ENCODE results near the gene CD22.

CD22 gene

DNA sequence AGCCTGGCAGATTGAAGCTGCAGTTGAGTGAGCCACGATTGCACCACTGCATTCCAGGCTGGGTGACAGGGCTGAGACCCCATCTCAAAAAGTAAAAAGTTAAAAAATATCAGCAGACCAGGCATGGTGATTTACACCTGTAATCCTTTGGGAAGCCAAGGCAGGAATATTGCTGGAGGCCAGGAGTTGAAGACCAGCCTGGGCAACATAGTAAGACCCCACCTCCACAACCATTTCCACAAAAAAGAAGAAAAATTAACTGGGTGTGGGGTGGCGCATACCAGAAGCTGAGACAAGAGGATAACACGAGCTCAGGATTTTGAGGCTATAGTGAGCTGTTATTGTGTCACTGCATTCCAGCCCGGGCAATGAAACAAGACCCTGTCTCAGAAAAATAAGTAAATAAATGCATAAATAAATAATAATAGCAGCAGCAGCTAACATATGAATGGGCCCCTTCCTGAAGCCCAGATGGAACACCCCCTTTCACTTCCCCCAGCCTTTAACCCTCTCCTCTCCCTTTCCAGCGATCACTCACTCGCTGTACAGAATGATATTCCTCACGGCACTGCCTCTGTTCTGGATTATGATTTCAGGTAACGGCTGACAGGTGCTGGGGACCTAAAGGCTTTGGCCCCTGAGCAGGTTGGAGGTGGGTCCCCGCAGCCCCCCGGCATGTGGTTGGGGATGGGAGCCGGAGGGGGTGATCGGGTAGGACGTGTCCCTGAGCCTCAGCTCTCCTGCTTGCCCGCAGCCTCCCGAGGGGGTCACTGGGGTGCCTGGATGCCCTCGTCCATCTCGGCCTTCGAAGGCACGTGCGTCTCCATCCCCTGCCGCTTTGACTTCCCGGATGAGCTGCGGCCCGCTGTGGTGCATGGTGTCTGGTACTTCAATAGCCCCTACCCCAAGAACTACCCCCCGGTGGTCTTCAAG lies 33.9 kb upstream of the CD22 start:
- TF ChIP-seq, protein P1, sequence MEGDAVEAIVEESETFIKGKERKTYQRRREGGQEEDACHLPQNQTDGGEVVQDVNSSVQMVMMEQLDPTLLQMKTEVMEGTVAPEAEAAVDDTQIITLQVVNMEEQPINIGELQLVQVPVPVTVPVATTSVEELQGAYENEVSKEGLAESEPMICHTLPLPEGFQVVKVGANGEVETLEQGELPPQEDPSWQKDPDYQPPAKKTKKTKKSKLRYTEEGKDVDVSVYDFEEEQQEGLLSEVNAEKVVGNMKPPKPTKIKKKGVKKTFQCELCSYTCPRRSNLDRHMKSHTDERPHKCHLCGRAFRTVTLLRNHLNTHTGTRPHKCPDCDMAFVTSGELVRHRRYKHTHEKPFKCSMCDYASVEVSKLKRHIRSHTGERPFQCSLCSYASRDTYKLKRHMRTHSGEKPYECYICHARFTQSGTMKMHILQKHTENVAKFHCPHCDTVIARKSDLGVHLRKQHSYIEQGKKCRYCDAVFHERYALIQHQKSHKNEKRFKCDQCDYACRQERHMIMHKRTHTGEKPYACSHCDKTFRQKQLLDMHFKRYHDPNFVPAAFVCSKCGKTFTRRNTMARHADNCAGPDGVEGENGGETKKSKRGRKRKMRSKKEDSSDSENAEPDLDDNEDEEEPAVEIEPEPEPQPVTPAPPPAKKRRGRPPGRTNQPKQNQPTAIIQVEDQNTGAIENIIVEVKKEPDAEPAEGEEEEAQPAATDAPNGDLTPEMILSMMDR (IDR thresholded peaks at IDR 0.05; ENCODE audit: insufficient read depth, low read length, missing control alignments) = no peak
- H3K4me3 ChIP-seq (ENCODE audit: low read depth, low read length) = no peak overlapping the region
- no peak for DNase-seq (ENCODE audit: low read depth, low spot score)
- POLR2A ChIA-PET = interaction anchor here (0.7 kb wide), 1 partner anchor 833 kb away, joined by 4 read pairs; no protein-coding TSS in a partner anchor
- CTCF ChIA-PET = no interaction called here

DNA sequence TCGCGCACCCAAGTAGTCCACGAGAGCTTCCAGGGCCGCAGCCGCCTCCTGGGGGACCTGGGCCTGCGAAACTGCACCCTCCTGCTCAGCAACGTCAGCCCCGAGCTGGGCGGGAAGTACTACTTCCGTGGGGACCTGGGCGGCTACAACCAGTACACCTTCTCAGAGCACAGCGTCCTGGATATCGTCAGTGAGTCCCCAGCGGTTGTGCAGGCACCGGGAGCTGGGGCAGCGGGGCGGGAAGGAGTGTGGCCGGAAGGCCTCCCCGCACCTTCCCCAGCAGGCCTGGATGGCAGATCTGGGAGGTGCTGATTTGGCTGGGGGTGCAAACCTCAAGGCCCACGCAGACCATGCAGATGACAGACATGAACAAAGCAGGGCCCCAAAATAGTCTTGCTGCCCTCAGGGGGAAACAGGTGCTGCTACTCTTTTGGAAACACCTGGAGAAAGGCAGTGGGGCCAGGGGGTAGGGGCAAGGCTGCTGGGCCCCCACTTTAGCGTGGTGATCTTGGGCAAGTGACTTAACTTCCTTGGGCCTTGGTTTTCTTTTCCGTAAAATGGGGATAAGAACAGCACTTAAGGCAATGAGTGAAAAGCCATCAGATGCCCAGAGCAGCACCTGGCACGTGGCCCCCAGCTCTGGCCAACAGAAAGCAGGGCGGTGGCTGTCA lies 33.1 kb upstream of the CD22 start:
- DNase-seq (ENCODE audit: low read depth, low spot score) = no peak
- H3K4me3 ChIP-seq (ENCODE audit: low read depth, low read length) = no peak overlapping the region
- TF ChIP-seq, protein P1 (IDR thresholded peaks at IDR 0.05; ENCODE audit: insufficient read depth, low read length, missing control alignments) = no peak
- POLR2A ChIA-PET = no interaction called here
- CTCF ChIA-PET = no interaction called here

DNA sequence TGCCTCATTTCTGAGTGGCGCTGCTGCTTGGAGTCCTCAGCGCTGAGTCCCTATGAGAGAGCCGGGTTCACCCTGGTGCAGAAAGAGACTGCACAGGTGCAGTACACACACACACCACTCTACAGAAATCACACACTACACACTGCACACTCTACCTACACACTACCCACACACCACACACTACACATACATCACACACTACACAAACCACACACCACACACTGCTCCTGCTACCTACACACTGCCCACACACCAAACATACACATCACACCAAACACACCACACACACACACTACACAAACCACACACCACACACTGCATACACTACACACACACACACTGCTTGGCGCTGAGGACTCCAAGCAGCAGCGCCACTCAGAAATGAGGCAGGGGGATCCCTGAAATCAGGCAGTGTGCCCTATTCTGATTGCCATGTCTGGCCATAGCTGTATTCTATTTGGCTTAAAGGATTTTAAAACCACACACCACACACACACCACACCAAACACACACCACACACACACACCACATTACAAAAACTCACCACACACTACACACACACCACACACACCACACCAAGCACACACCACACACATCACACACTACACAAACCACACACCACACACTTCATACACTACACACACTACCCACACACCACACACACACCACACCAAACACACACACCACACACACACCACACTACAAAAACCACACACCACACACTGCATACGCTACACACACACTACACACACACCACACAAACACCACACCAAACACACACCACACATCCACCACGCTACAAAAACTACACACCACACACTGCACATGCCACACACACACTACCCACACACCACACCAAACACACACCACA lies 32.1 kb upstream of the CD22 start:
- no peak for DNase-seq (ENCODE audit: low read depth, low spot score)
- H3K4me3 ChIP-seq (ENCODE audit: low read depth, low read length) = no peak overlapping the region
- TF ChIP-seq, protein P1 (IDR thresholded peaks at IDR 0.05; ENCODE audit: insufficient read depth, low read length, missing control alignments) = no peak
- POLR2A ChIA-PET = no interaction called here
- CTCF ChIA-PET = no interaction called here

DNA sequence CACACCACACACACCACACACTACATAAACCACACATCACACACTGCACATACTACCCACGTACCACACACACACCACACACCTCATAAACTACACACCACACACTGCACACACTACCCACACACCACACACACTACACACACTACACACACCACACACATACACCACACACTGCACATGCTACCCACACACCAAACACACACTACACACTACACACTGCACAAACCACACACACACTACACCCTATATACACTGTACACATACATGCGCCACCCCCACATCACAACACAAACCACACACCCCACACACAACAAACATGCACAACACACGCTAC lies 31.5 kb upstream of the CD22 start:
- ChIA-PET CTCF (no interaction called here), POLR2A (no interaction called here)
- DNase-seq (ENCODE audit: low read depth, low spot score) = no peak
- H3K4me3 ChIP-seq (ENCODE audit: low read depth, low read length) = no peak overlapping the region
- TF ChIP-seq, protein P1 (IDR thresholded peaks at IDR 0.05; ENCODE audit: insufficient read depth, low read length, missing control alignments) = no peak

DNA sequence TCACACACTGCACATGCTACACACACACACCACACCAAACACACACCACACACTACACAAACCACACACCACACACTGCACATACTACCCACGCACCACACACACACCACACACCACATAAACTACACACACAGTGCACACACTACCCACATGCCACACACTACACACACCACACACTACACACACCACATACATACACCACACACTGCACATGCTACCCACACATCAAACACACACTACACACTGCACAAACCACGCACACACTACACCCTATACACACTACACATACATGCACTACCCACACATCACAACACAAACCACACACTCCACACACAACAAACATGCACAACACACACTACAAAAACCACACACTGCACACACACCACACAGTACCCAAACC lies 31.1 kb upstream of the CD22 start:
- TF ChIP-seq, protein P1 (IDR thresholded peaks at IDR 0.05; ENCODE audit: insufficient read depth, low read length, missing control alignments) = no peak
- ChIA-PET POLR2A (no interaction called here), CTCF (no interaction called here)
- DNase-seq (ENCODE audit: low read depth, low spot score) = no peak
- H3K4me3 ChIP-seq (ENCODE audit: low read depth, low read length) = no peak overlapping the region

DNA sequence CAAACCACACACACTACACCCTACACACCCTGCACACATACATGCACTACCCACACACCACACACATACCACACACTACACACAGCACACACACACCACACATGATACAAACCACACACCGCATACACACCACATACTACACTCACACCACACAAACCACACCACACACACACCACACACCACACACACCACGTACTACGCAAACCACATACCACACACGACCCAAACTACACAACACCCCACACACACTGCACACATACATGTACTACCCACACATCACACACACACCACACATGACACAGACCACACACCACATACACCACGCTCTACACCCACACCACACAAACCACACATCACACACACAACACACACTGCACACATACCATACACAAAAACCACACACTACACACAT lies 30.4 kb upstream of the CD22 start:
- CTCF ChIA-PET = no interaction called here
- POLR2A ChIA-PET = no interaction called here
- DNase-seq (ENCODE audit: low read depth, low spot score) = no peak

More for the DNA sequence above, 30.4 kb upstream of the CD22 start:
- TF ChIP-seq, protein P1 (IDR thresholded peaks at IDR 0.05; ENCODE audit: insufficient read depth, low read length, missing control alignments) = no peak
- H3K4me3 ChIP-seq (ENCODE audit: low read depth, low read length) = no peak overlapping the region

Data from AG04449 (cell line).